VCaP (cell line): ENCODE measurements around the gene STN1.

Experiments
- H3K27ac ChIP-seq: fragments of 450-650 bp; 2 replicates; pipeline ENCODE4 v1.5.1; 2017
- CTCF ChIP-seq: fragments of 450-650 bp; conservative IDR thresholded peaks from 2 replicates; pipeline ENCODE4 v1.5.1; 2017; ENCODE audit warnings: mild to moderate bottlenecking, moderate library complexity

The STN1 gene

GRCh38 chr10:103877861-103878260, 40.1 kb downstream of the STN1 start:
- H3K27ac ChIP-seq, result no peak overlapping the region
- no peak for TF ChIP-seq CTCF

- H3K27ac ChIP-seq, result no peak overlapping the region
- no peak for TF ChIP-seq CTCF
Observed at GRCh38 chr10:103876155-103876554, 41.8 kb downstream of the STN1 start.

GRCh38 chr10:103874730-103875129, 43.3 kb downstream of the STN1 start:
- TF ChIP-seq CTCF, result no peak; the same call in 1 of the 2 replicates
- peak overlapping the region; percentile 20; the same call in 1 of the 2 replicates for H3K27ac ChIP-seq

- TF ChIP-seq CTCF, result no peak
- no peak overlapping the region for H3K27ac ChIP-seq
Observed at GRCh38 chr10:103872137-103872931, 45.6 kb downstream of the STN1 start.

- no peak overlapping the region for H3K27ac ChIP-seq
- TF ChIP-seq CTCF, result no peak
Observed at GRCh38 chr10:103871006-103871405, 47.0 kb downstream of the STN1 start.

- TF ChIP-seq CTCF, result no peak
- no peak overlapping the region for H3K27ac ChIP-seq
Observed at GRCh38 chr10:103870516-103870915, 47.5 kb downstream of the STN1 start.

- TF ChIP-seq CTCF, result no peak
- H3K27ac ChIP-seq, result no peak overlapping the region
Observed at GRCh38 chr10:103869336-103869735, 48.6 kb downstream of the STN1 start.
